Rectal smooth muscle tissue (tissue), 1 donor: Measurements from ENCODE around the gene C12orf42.

Experiments used
- H3K27ac ChIP-seq: one replicate; pipeline ENCODE4 v1.7.0; 2013; ENCODE audit warnings: low read depth, low read length, inconsistent platforms
- H3K27me3 ChIP-seq: one replicate; pipeline ENCODE4 v1.7.0; 2013; ENCODE audit warnings: low read length; ENCODE audit not compliant: control insufficient read depth, insufficient read depth
- H3K36me3 ChIP-seq: one replicate; pipeline ENCODE4 v1.7.0; 2013; ENCODE audit warnings: low read length; ENCODE audit not compliant: control insufficient read depth, insufficient read depth
- H3K4me1 ChIP-seq: one replicate; pipeline ENCODE4 v1.7.0; 2013; ENCODE audit warnings: low read length; ENCODE audit not compliant: control insufficient read depth, insufficient read depth
- H3K4me3 ChIP-seq: one replicate; pipeline ENCODE4 v1.7.0; 2013; ENCODE audit warnings: low read length
- H3K9ac ChIP-seq: one replicate; pipeline ENCODE4 v1.7.0; 2013; ENCODE audit warnings: low read length

Gene C12orf42

GRCh38 chr12:103312742-103313354 lies 182.9 kb downstream of the C12orf42 start:
- Histone ChIP-seq H3K9ac (no peak overlapping the region), H3K27me3 (no peaks in the 10 kb centered on the region), H3K4me3 (no peak overlapping the region), H3K36me3 (no peaks in the 10 kb centered on the region), H3K4me1 (no peaks in the 10 kb centered on the region), H3K27ac (no peak overlapping the region)

GRCh38 chr12:103310546-103311270 lies 185.1 kb downstream of the C12orf42 start:
- no peak overlapping the region for H3K4me3 ChIP-seq
- H3K27me3 ChIP-seq = no peaks in the 10 kb centered on the region
- H3K4me1 ChIP-seq = no peaks in the 10 kb centered on the region
- no peak overlapping the region for H3K27ac ChIP-seq
- no peaks in the 10 kb centered on the region for H3K36me3 ChIP-seq
- no peak overlapping the region for H3K9ac ChIP-seq

GRCh38 chr12:103308396-103308795 lies 187.4 kb downstream of the C12orf42 start:
- no peaks in the 10 kb centered on the region for H3K36me3 ChIP-seq
- no peak overlapping the region for H3K9ac ChIP-seq
- no peaks in the 10 kb centered on the region for H3K4me1 ChIP-seq
- H3K27me3 ChIP-seq = no peaks in the 10 kb centered on the region
- H3K4me3 ChIP-seq = no peak overlapping the region
- H3K27ac ChIP-seq = no peak overlapping the region

GRCh38 chr12:103303484-103303883 lies 192.3 kb downstream of the C12orf42 start:
- Histone ChIP-seq H3K9ac (no peak overlapping the region), H3K27ac (no peak overlapping the region), H3K4me1 (no peaks in the 10 kb centered on the region), H3K4me3 (no peak overlapping the region), H3K36me3 (no peaks in the 10 kb centered on the region), H3K27me3 (no peaks in the 10 kb centered on the region)

GRCh38 chr12:103301642-103302591 lies 193.9 kb downstream of the C12orf42 start:
- Histone ChIP-seq H3K4me3 (no peak overlapping the region), H3K4me1 (no peaks in the 10 kb centered on the region), H3K9ac (no peak overlapping the region), H3K27ac (no peak overlapping the region), H3K36me3 (no peaks in the 10 kb centered on the region), H3K27me3 (no peaks in the 10 kb centered on the region)

GRCh38 chr12:103288016-103288415 lies 207.8 kb downstream of the C12orf42 start:
- H3K4me1 ChIP-seq = no peaks in the 10 kb centered on the region

GRCh38 chr12:103282124-103282523 lies 213.6 kb downstream of the C12orf42 start:
- no peaks in the 10 kb centered on the region for H3K36me3 ChIP-seq
- no peak overlapping the region for H3K27ac ChIP-seq
- no peak overlapping the region for H3K9ac ChIP-seq
- H3K27me3 ChIP-seq = no peaks in the 10 kb centered on the region
- no peaks in the 10 kb centered on the region for H3K4me1 ChIP-seq
- H3K4me3 ChIP-seq = no peak overlapping the region

More at GRCh38 chr12:103288016-103288415, 207.8 kb downstream of the C12orf42 start:
- Histone ChIP-seq H3K27ac (no peak overlapping the region), H3K4me3 (no peak overlapping the region), H3K27me3 (no peaks in the 10 kb centered on the region), H3K9ac (no peak overlapping the region), H3K36me3 (no peaks in the 10 kb centered on the region)

- no peak overlapping the region for H3K27ac ChIP-seq
- no peaks in the 10 kb centered on the region for H3K4me1 ChIP-seq
- H3K4me3 ChIP-seq = no peak overlapping the region
- no peaks in the 10 kb centered on the region for H3K36me3 ChIP-seq
- H3K27me3 ChIP-seq = no peaks in the 10 kb centered on the region
- H3K9ac ChIP-seq = no peak overlapping the region
Measured at GRCh38 chr12:103279444-103279843, 216.3 kb downstream of the C12orf42 start.

GRCh38 chr12:103278329-103278728 lies 217.4 kb downstream of the C12orf42 start:
- H3K27me3 ChIP-seq = no peaks in the 10 kb centered on the region
- no peak overlapping the region for H3K9ac ChIP-seq
- no peaks in the 10 kb centered on the region for H3K36me3 ChIP-seq

GRCh38 chr12:103273645-103274044 lies 222.1 kb downstream of the C12orf42 start:
- Histone ChIP-seq H3K9ac (no peak overlapping the region), H3K4me3 (no peak overlapping the region), H3K36me3 (no peaks in the 10 kb centered on the region), H3K27me3 (no peaks in the 10 kb centered on the region), H3K27ac (no peak overlapping the region), H3K4me1 (no peaks in the 10 kb centered on the region)

More at GRCh38 chr12:103278329-103278728, 217.4 kb downstream of the C12orf42 start:
- H3K4me1 ChIP-seq = no peaks in the 10 kb centered on the region
- no peak overlapping the region for H3K27ac ChIP-seq
- no peak overlapping the region for H3K4me3 ChIP-seq

- Histone ChIP-seq H3K27ac (no peak overlapping the region), H3K9ac (no peak overlapping the region), H3K4me3 (no peak overlapping the region), H3K36me3 (no peaks in the 10 kb centered on the region), H3K4me1 (no peaks in the 10 kb centered on the region), H3K27me3 (no peaks in the 10 kb centered on the region)
Measured at GRCh38 chr12:103272949-103273348, 222.8 kb downstream of the C12orf42 start.

GRCh38 chr12:103269946-103270345 lies 225.8 kb downstream of the C12orf42 start:
- no peak overlapping the region for H3K27ac ChIP-seq
- H3K4me3 ChIP-seq = no peak overlapping the region
- H3K4me1 ChIP-seq = no peaks in the 10 kb centered on the region
- no peaks in the 10 kb centered on the region for H3K36me3 ChIP-seq
- H3K9ac ChIP-seq = no peak overlapping the region
- no peaks in the 10 kb centered on the region for H3K27me3 ChIP-seq
